H54 (cell line): ENCODE results near the gene NEDD4.
A peak's percentile ranks its signal among the peaks of the same experiment; 100 is the strongest.

Source experiments
- DNase-seq: peaks from one replicate; pipeline ENCODE4 v3.0.0; 2011; ENCODE audit warnings: low spot score, mixed read lengths; ENCODE audit not compliant: insufficient read length
- FAIRE-seq: peaks from 3 replicates; lab custom pipeline; 2011; peaks lifted over from hg19 to GRCh38; lab: Jason Lieb, UNC
- POLR2A ChIP-seq: IDR thresholded peaks from 2 replicates; pipeline ENCODE4 v1.6.1; 2011; ENCODE audit warnings: low read depth, mild to moderate bottlenecking, low read length

The NEDD4 gene

GRCh38 chr15:55909036-55909811, 84.2 kb downstream of the NEDD4 start:
- DNase-seq: no peak
- FAIRE-seq: peak; percentile 69
- TF ChIP-seq POLR2A: no peak

DNA sequence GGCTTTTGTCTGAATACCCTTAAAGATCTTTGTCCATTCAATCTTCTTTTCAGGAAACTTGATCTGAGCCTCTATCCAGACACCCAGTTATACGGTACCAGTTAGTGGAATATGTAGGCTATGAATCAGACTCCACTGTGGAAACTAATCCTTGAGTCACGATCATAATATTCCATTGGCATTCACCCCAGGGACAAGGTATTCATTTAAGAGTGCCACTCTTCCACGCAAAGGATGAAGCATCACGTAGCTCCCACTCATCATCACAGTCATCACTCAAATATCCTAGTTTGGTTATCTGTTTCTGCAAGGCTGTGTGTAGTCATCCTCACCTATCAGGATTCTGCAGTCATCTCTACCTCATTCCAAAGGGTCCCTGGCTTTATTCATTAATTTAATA, 85.6 kb downstream of the NEDD4 start:
- TF ChIP-seq POLR2A: no peak
- DNase-seq (peak; percentile 28), FAIRE-seq (peak; percentile 99)

DNA sequence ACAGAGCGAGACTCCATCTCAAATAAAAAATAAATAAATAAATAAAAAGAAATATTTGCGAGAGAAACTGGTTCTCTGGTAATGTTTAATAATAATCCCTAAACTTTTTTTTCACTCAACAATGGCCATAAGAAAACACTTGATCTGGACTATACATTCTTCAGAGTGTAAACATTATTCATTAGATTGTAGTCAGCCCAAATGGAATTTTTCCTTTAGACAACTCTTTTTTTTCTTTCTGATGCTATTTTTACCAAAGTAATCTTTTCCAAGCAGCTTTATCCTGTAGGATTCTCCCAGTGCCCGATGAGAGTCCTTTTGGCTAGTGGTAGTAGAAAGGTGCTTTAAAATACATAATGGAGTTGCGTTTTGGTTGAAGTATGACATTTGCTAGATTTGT, 90.4 kb downstream of the NEDD4 start:
- no peak for DNase-seq
- no peak for TF ChIP-seq POLR2A
- no peak for FAIRE-seq

GRCh38 chr15:55900019-55900418, 93.4 kb downstream of the NEDD4 start:
- DNase-seq: no peak
- TF ChIP-seq POLR2A: no peak
- no peak for FAIRE-seq

- no peak for TF ChIP-seq POLR2A
- no peak for FAIRE-seq
- DNase-seq: no peak
These were observed 93.9 kb downstream of the NEDD4 start for GRCh38 chr15:55899537-55899936.

- no peak for TF ChIP-seq POLR2A
- DNase-seq (no peak), FAIRE-seq (peak; percentile 93)
These were observed 95.7 kb downstream of the NEDD4 start for GRCh38 chr15:55897560-55898336.

DNA sequence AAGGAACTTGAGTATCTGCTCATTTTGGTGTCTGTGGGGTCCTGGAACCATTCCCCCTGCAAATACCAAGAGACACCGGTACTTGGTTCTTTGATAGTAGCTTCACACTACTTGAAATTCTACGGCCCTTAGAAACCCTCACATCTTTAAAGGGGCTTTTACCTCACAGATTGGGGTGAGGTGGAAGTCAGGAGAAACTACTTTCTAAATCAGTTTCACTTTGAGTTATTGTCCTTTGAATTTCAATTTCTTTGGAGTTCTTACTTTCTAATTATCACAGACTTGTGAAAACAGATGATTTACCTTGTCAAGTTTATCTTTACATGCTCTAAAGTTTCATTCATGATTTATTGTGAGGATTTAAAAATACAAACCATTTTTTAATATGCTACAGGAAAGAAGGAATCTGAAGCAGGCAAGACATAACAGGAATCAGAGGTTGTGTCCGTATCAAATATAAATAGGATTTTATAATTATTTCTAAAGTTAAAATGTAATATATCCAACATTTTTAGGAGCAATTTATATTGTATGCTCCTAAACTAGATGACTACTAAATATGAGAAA, 98.9 kb downstream of the NEDD4 start:
- DNase-seq: no peak
- no peak for FAIRE-seq
- no peak for TF ChIP-seq POLR2A

GRCh38 chr15:55893852-55894251, 99.6 kb downstream of the NEDD4 start:
- TF ChIP-seq POLR2A: no peak
- no peak for FAIRE-seq
- no peak for DNase-seq

DNA sequence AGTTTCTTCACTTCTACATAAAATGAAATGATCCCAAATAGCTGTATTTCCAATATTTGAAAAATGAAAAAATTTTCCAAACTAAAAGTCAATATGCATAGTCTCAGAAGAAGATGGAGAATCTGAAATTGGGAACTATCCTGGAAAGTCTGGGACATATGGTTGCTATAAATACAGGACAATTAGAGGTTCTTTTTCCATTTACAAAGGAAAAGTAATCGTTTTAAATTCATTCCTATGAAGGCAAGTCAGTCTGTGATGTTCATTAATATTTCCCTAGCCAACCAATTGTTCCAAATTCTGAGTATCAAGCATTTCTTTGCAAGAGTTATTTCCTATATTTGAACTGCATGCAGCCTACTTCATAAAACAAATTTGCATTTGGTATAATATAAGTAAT, 102.2 kb downstream of the NEDD4 start:
- no peak for TF ChIP-seq POLR2A
- FAIRE-seq (no peak), DNase-seq (no peak)

- DNase-seq: no peak
- FAIRE-seq: no peak
- no peak for TF ChIP-seq POLR2A
These were observed 109.2 kb downstream of the NEDD4 start for GRCh38 chr15:55884223-55884622.

DNA sequence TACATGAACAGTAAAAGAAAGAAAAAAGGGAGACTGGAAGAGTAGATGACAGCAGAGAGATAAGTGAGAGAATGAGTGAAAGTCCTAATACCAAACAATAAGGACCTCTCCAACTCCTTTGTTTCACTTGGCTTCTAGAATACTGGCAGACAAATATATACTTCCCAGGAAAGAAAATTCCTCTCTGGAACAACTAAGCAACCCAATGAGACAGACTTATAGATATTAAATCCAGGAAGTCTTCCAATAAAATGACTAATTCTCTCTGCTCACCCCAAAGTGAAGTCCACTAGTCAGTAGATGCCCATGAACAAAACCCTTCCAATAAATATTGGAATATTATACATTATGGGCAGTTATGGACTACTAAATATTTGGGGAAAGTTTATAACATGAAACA, 114.2 kb downstream of the NEDD4 start:
- no peak for TF ChIP-seq POLR2A
- FAIRE-seq (no peak), DNase-seq (no peak)

DNA sequence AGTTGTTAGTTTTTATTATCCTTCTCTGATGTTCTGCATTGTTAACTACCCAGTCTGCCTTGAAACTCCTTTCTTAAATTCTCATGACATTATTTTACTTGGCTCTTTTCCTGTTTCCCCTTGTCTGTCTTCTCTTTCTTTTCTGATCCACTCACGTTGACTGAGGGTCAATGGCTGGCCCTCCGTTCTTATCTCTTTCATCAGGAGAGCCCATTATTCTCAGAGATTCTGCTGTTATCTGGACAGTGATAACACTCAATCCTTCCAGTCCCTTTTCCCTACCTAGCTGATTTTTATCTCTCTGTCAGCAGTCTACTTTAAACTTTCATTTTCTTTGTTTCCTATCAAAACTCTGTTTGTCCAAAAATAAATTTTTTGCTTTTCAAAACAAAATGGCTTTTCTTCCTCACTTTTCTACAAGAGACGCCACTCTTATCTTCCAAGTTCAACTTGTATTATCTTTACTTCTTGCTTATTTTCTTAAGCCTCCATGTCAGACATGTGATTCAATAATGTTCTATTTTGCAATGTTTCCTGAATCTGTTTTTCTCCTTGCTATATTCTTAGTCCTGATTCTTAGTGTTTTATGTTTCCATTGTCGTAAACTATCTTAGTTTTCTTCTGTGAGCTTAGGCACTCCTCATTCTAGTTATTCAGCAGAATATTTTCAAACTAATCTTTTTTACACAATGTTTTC, 120.2 kb downstream of the NEDD4 start:
- FAIRE-seq (no peak), DNase-seq (no peak)
- TF ChIP-seq POLR2A: no peak

GRCh38 chr15:55872471-55872870, 120.9 kb downstream of the NEDD4 start:
- no peak for FAIRE-seq
- TF ChIP-seq POLR2A: no peak
- DNase-seq: no peak

GRCh38 chr15:55869660-55870059, 123.8 kb downstream of the NEDD4 start:
- no peak for TF ChIP-seq POLR2A
- FAIRE-seq (no peak), DNase-seq (no peak)
